ENCODE data around the gene TMEM94.

Gene TMEM94

DNA sequence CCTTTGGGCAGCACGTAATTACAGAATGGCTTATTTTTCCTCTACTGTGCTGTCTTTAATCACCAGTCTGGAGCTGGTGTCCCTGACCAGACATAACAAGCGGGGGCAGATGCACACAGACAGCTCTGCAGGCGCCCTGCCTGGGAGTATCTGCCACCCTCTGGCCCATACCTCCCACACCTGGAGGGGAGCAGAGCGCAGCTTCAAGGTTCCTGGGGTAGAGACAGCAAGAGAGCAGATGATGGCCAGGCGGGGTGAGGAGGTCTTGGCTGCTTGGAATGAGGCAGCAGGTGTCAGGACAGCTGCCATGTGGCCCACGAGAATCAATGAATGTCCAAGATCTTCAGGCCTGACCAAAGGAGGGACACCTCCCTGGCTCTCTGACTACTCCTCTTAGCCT is 23.8 kb downstream of the TMEM94 start:
- DNase-seq: no peak

DNA sequence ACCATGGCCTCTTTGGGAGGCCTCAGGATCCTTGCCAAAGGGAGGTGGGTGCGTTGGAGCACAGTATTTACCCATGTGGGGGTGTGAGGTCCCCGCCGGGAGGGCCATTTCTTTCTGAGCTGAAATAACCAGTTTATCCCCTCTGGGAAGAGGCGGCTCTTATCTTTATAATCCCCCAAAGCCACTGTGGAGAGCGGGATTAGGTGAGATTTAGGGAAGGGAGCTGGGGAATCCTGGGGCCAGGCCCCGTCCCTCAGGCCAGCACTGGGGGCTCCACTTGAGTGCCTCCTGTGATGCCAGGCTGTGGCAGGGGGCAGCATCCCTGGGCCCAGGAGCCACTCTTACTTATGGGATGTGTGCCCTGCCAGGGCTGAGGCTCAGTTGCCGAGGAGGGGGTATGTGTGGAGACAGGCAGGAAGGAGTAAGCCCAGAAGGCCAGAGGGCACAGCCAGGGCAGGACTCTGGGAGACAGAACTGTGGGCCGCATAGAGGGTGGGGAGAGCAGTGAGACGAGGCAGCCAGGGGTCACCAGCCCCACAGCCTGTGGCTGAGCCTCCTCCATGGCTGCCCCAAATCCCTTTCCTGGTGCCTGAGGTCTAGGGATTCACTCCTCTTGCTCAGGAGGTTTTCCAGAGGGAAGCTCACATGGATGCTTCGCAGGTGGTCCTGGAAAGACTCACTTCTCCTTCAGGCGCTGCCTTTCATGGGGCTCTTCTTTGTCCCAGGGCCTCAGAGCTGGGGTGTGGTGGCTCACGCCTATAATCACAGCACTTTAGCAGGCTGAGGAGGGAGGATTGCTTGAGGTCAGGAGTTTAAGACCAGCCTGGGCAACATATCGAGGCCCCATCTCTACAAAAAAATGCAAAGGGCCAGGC is 25.0 kb downstream of the TMEM94 start:
- DNase-seq: no peak

- DNase-seq: no peak
Observed at GRCh38 chr17:75482098-75482942, 25.9 kb downstream of the TMEM94 start.

DNA sequence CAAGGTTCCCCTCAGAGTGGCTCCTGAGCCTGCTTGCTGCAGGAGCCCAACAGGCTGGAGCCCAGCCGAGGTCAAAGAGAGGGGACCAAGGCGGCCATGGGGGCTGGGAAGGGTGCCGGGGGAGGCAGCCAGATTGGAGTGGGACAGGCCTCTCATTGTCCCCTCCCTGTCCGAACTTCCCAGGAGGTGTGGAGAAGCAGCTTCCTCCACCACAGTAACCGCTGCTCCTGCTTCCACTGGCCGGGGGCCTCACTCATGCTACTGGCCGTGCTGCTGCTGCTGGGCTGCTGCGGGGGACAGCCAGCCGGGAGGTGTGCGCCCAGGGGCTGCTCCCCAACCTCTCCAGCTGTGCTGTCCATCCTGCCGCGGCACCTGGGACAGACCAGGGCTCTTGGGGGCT is 29.3 kb downstream of the TMEM94 start:
- DNase-seq: no peak

GRCh38 chr17:75486151-75486550 is 29.7 kb downstream of the TMEM94 start:
- DNase-seq: no peak

GRCh38 chr17:75486951-75487350 is 30.5 kb downstream of the TMEM94 start:
- no peak for DNase-seq

- DNase-seq: no peak
Observed at GRCh38 chr17:75487351-75488070, 31.1 kb downstream of the TMEM94 start.

GRCh38 chr17:75488693-75489510 is 32.5 kb downstream of the TMEM94 start:
- no peak for DNase-seq

DNA sequence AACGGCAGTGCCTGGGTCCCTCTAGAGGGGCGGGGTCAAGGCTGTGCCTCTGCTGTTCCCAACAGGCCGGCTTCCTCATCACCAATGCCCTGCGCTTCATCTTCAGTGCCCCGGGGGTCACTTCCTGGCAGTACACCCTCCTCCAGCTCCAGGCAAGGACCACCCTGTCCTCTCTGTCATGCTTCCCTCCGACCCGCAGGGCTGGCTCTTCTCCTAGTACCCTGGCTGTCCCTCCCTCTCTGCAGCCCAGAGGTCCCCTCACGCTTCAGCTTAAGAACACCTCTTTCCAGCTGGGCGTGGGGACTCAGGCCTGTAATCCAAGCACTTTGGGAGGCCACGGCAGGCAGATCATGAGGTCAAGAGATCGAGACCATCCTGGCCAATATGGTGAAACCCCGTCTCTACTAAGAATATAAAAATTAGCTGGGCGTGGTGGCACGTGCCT is 33.1 kb downstream of the TMEM94 start:
- no peak for DNase-seq

DNA sequence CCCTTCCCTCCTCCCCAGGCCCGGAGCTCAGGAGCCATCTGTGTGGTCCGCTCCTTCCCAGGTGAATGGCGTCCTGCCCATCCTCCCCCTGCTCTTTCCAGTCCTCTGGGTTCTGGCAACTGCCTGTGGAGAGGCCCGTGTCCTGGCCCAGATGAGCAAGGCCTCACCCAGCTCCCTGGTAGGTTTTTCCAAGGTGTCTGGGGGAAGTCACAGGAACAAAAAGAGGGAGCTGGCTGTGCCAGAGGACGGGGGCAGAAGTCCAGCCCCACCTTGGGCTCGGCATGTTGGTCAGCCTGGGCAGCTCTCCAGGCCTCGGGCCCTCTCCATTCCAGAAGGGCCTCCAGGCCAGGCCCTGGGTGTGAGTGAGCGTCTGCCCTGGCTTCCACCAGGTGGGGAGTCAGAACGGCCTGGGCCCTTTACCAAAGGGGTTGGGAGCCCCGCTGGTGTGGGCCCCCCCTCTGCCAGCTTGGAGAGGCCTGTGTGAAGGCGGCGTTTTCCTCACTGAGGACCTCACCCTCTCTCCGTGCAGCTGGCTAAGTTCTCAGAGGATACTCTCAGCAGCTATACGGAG is 33.8 kb downstream of the TMEM94 start:
- no peak for DNase-seq

GRCh38 chr17:75490953-75491649 is 34.7 kb downstream of the TMEM94 start:
- no peak for DNase-seq

DNA sequence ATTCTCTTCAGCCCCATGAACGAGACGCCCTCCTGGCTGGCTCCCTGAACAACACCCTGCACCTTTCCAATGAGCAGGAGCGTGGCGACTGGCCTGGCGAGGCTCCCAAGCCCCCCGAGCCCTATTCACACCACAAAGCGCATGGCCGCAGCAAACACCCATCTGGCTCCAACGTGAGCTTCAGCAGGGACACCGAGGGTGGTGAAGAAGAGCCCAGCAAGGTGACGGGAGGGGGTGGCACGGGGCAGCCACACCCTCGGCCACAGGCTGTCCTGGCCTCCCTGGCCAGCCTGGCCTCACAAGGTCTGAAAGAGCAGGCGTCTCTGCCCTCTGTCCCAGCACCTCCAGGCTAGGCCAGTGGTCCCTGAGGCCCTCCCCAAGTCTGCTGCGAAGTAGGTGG is 35.2 kb downstream of the TMEM94 start:
- DNase-seq: no peak

DNA sequence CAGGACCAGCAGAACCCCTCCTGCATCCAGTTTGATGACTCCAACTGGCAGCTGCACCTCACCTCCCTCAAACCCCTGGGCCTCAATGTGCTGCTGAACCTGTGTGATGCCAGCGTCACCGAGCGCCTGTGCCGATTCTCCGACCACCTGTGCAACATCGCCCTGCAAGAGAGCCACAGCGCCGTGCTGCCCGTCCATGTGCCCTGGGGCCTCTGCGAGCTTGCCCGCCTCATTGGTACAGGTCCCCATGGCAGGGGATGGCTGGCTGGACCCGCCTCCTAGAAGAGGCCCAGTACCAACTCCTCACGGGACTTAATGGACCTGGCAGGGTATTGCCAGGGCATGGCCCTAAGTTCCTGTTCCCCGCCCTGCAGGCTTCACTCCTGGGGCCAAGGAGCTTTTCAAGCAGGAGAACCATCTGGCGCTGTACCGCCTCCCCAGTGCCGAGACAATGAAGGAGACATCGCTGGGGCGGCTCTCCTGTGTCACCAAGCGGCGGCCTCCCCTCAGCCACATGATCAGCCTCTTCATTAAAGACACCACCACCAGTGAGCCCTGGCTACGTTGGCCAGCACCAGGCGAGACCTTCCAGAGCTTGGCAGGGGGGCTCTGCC is 36.2 kb downstream of the TMEM94 start:
- DNase-seq: no peak

DNA sequence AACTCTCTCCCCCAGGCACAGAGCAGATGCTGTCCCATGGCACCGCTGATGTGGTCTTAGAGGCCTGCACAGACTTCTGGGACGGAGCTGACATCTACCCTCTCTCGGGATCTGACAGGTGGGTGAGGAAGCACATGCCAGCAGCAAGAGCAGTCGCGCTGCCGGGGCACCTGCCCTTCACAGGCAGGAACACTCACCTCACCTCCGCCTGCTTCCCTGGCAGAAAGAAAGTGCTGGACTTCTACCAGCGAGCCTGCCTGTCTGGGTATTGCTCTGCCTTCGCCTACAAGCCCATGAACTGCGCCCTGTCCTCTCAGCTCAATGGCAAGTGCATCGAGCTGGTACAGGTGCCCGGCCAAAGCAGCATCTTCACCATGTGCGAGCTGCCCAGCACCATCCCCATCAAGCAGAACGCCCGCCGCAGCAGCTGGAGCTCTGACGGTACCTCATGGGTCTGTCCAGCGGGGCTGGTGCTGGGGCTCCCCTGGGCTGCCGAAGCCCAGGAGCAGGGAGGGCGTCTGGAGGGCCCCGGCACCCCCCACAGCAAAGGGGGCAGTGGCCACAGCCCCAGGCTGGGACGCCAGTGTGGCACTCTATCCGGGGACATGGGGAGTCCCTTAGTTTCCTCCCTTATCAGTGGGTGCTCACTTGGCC is 37.2 kb downstream of the TMEM94 start:
- DNase-seq: no peak

GRCh38 chr17:75494326-75494877 is 38.0 kb downstream of the TMEM94 start:
- DNase-seq: no peak

- no peak for DNase-seq
Observed at GRCh38 chr17:75496005-75496404, 39.6 kb downstream of the TMEM94 start.

- DNase-seq: no peak
Observed at GRCh38 chr17:75498039-75498725, 41.7 kb downstream of the TMEM94 start.

GRCh38 chr17:75498726-75499213 is 42.3 kb downstream of the TMEM94 start:
- DNase-seq: no peak
